Neuronal stem cell (in vitro differentiated cells): Measurements from ENCODE around the gene TNRC18.

Experiments
- DNase-seq: peaks from one replicate; pipeline ENCODE4 v3.0.0-alpha.2; 2013; ENCODE audit warnings: low spot score
- H2AFZ ChIP-seq: one replicate; pipeline ENCODE4 v1.6.1; 2013; ENCODE audit warnings: mild to moderate bottlenecking, low read length, inconsistent platforms
- H2AK5ac ChIP-seq: 2 replicates; pipeline ENCODE4 v1.6.1; 2013; ENCODE audit warnings: low read depth, mild to moderate bottlenecking, inconsistent platforms, low read length, moderate library complexity, mixed read lengths
- H2BK120ac ChIP-seq: 2 replicates; pipeline ENCODE4 v1.6.1; 2013; ENCODE audit warnings: low read depth, mild to moderate bottlenecking, inconsistent platforms, low read length, moderate library complexity, mixed read lengths
- H2BK12ac ChIP-seq: one replicate; pipeline ENCODE4 v1.6.1; 2013; ENCODE audit warnings: low read length, inconsistent platforms
- H2BK15ac ChIP-seq: 2 replicates; pipeline ENCODE4 v1.6.1; 2013; ENCODE audit warnings: mild to moderate bottlenecking, low read length, inconsistent platforms, mixed read lengths
- H2BK5ac ChIP-seq: one replicate; pipeline ENCODE4 v1.6.1; 2013; ENCODE audit warnings: inconsistent platforms, mild to moderate bottlenecking, low read length, moderate library complexity
- H3K14ac ChIP-seq: one replicate; pipeline ENCODE4 v1.6.1; 2013; ENCODE audit warnings: low read length, inconsistent platforms
- H3K18ac ChIP-seq: 2 replicates; pipeline ENCODE4 v1.6.1; 2013; ENCODE audit warnings: low read length, inconsistent platforms
- H3K23ac ChIP-seq: 2 replicates; pipeline ENCODE4 v1.6.1; 2013; ENCODE audit warnings: low read depth, mild to moderate bottlenecking, mixed read lengths, low read length, inconsistent platforms; ENCODE audit not compliant: poor library complexity
- H3K27ac ChIP-seq: replicated peaks from 3 replicates; pipeline ENCODE4 v1.5.1; 2013; ENCODE audit warnings: low read length, inconsistent platforms
- H3K27me3 ChIP-seq, 3 experiments: 2 replicates each; pipeline ENCODE4 v1.6.1; 2013; ENCODE audit warnings: low read length in 3 of 3, mild to moderate bottlenecking in 2 of 3, inconsistent platforms in 1 of 3, low read depth in 1 of 3, mixed read lengths in 1 of 3, moderate library complexity in 1 of 3; ENCODE audit not compliant: control insufficient read depth in 3 of 3, insufficient read depth in 3 of 3
- H3K36me3 ChIP-seq, 2 donors: replicated peaks in 1 of 2; 2 replicates each; pipeline ENCODE4 v1.6.1; 2013; ENCODE audit warnings: low read length in 2 of 2; ENCODE audit not compliant: control insufficient read depth in 2 of 2, insufficient read depth in 2 of 2
- H3K4ac ChIP-seq: 2 replicates; pipeline ENCODE4 v1.6.1; 2013; ENCODE audit warnings: inconsistent platforms, mild to moderate bottlenecking, low read length, moderate library complexity
- H3K4me1 ChIP-seq, 2 donors: 1 replicate in 1 of 2; 2 replicates in 1 of 2; pipeline ENCODE4 v1.6.1; 2013; ENCODE audit warnings: low read length in 2 of 2, low read depth in 1 of 2; ENCODE audit not compliant: control insufficient read depth in 2 of 2, insufficient read depth in 1 of 2
- H3K4me2 ChIP-seq: one replicate; pipeline ENCODE4 v1.6.1; 2013; ENCODE audit warnings: mild to moderate bottlenecking, low read length, inconsistent platforms; ENCODE audit not compliant: insufficient read depth, poor library complexity, severe bottlenecking
- H3K4me3 ChIP-seq, 2 donors: 2 replicates each; pipeline ENCODE4 v1.5.1; 2013; ENCODE audit warnings: low read length in 2 of 2, mild to moderate bottlenecking in 2 of 2, inconsistent platforms in 1 of 2, moderate library complexity in 1 of 2
- H3K79me1 ChIP-seq: one replicate; pipeline ENCODE4 v1.6.1; 2013; ENCODE audit warnings: low read depth, mild to moderate bottlenecking, inconsistent platforms, low read length, moderate library complexity
- H3K9ac ChIP-seq: one replicate; pipeline ENCODE4 v1.6.1; 2013; ENCODE audit warnings: mild to moderate bottlenecking, low read depth, low read length, inconsistent platforms; ENCODE audit not compliant: poor library complexity
- H3K9me3 ChIP-seq, 2 donors: replicated peaks in 1 of 2; 2 replicates each; pipeline versions ENCODE3 to v1.6.1; 2013; ENCODE audit warnings: low read length in 2 of 2, mild to moderate bottlenecking in 2 of 2, inconsistent platforms in 1 of 2, low read depth in 1 of 2, mixed read lengths in 1 of 2, moderate library complexity in 1 of 2; ENCODE audit not compliant: control insufficient read depth in 2 of 2, insufficient read depth in 1 of 2
- H4K8ac ChIP-seq: one replicate; pipeline ENCODE4 v1.6.1; 2013; ENCODE audit warnings: low read depth, mild to moderate bottlenecking, inconsistent platforms, low read length, moderate library complexity
- H4K91ac ChIP-seq: one replicate; pipeline ENCODE4 v1.6.1; 2013; ENCODE audit warnings: low read length, low read depth, mild to moderate bottlenecking, inconsistent platforms; ENCODE audit not compliant: poor library complexity
- WGBS, 2 donors: extraction: QIAGEN DNeasy Blood & Tissue Kit; methylation state at CpG; one replicate each; pipeline ENCODE4 v1.1.7; 2013; ENCODE audit warnings: missing lambda C conversion rate in 2 of 2, mixed read lengths in 1 of 2; ENCODE audit not compliant: insufficient read length in 2 of 2, insufficient replicate concordance in 1 of 2; ENCODE audit errors: extremely low coverage in 2 of 2; 5-methylcytosine and 5-hydroxymethylcytosine counted together

The TNRC18 gene

GRCh38 chr7:5349437-5350173 lies 74.0 kb downstream of the TNRC18 start:
- H3K79me1 ChIP-seq = peaks cover 8% of the 10 kb centered on the region
- H2BK5ac ChIP-seq = no peak overlapping the region
- peaks cover 25 to 83% of the 10 kb centered on the region in 2 donors for H3K36me3 ChIP-seq
- H2BK120ac ChIP-seq = no peak overlapping the region
- H3K9ac ChIP-seq = no peak overlapping the region
- peak overlapping the region; percentile 45 for H3K23ac ChIP-seq
- H3K4me3 ChIP-seq = no peak overlapping the region
- no peak for DNase-seq
- no peak overlapping the region for H2AFZ ChIP-seq
- peaks cover 0 to 42% (median 2%) of the 10 kb centered on the region in 3 experiments for H3K27me3 ChIP-seq
- H2AK5ac ChIP-seq = no peak overlapping the region
- no peak overlapping the region for H4K8ac ChIP-seq
- H3K18ac ChIP-seq = peak overlapping the region; percentile 63
- peaks cover 7 to 18% of the 10 kb centered on the region in 2 donors for H3K9me3 ChIP-seq
- H3K4ac ChIP-seq = peak overlapping the region; percentile 39
- peak overlapping the region; percentile 38 for H3K4me2 ChIP-seq
- no peak overlapping the region for H4K91ac ChIP-seq
- no peak overlapping the region for H3K27ac ChIP-seq
- no peak overlapping the region for H2BK12ac ChIP-seq
- no peak overlapping the region for H2BK15ac ChIP-seq
- peak overlapping the region; percentile 4 for H3K14ac ChIP-seq
- H3K4me1 ChIP-seq = peaks cover 0 to 16% of the 10 kb centered on the region in 2 donors
- WGBS, 2 donors = no CpG with 5 or more reads among the region's 34 CpGs

GRCh38 chr7:5349005-5349380 lies 74.6 kb downstream of the TNRC18 start:
- Histone ChIP-seq H2BK5ac (no peak overlapping the region), H3K23ac (no peak overlapping the region), H2BK120ac (no peak overlapping the region), H3K9me3 (peaks cover 13 to 24% of the 10 kb centered on the region in 2 donors), H3K79me1 (peaks cover 6% of the 10 kb centered on the region), H3K4me2 (no peak overlapping the region), H3K4me1 (peaks cover 0 to 16% of the 10 kb centered on the region in 2 donors), H3K36me3 (peaks cover 27 to 83% of the 10 kb centered on the region in 2 donors), H3K14ac (no peak overlapping the region), H3K4ac (no peak overlapping the region), H2AK5ac (no peak overlapping the region), H4K8ac (no peak overlapping the region), H3K18ac (no peak overlapping the region), H4K91ac (no peak overlapping the region), H3K27ac (no peak overlapping the region), H3K27me3 (peaks cover 0 to 42% (median 2%) of the 10 kb centered on the region in 3 experiments), H3K9ac (peak overlapping the region; percentile 63), H2AFZ (no peak overlapping the region), H2BK12ac (no peak overlapping the region), H3K4me3 (no peak overlapping the region), H2BK15ac (no peak overlapping the region)
- DNase-seq = no peak
- no CpG with 5 or more reads among the region's 17 CpGs for WGBS, 2 donors

GRCh38 chr7:5348134-5349004 lies 75.3 kb downstream of the TNRC18 start:
- H4K8ac ChIP-seq = no peak overlapping the region
- peaks cover 29 to 83% of the 10 kb centered on the region in 2 donors for H3K36me3 ChIP-seq
- H3K23ac ChIP-seq = no peak overlapping the region
- H3K9ac ChIP-seq = no peak overlapping the region
- no peak overlapping the region for H2BK120ac ChIP-seq
- H2BK12ac ChIP-seq = no peak overlapping the region
- H3K27ac ChIP-seq = no peak overlapping the region
- H3K4me2 ChIP-seq = no peak overlapping the region
- H3K79me1 ChIP-seq = peaks cover 6% of the 10 kb centered on the region
- no peak overlapping the region for H3K14ac ChIP-seq
- H2AK5ac ChIP-seq = no peak overlapping the region
- no peak overlapping the region for H2BK15ac ChIP-seq
- no peak overlapping the region for H2AFZ ChIP-seq
- peaks cover 0 to 41% (median 2%) of the 10 kb centered on the region in 3 experiments for H3K27me3 ChIP-seq
- WGBS, 2 donors = no CpG with 5 or more reads among the region's 21 CpGs
- no peak overlapping the region for H3K4ac ChIP-seq
- peak overlapping the region; percentile 54 for H3K18ac ChIP-seq
- H3K4me1 ChIP-seq = peaks cover 0 to 16% of the 10 kb centered on the region in 2 donors
- H3K4me3 ChIP-seq = no peak overlapping the region
- no peak overlapping the region for H4K91ac ChIP-seq
- peaks cover 19 to 25% of the 10 kb centered on the region in 2 donors for H3K9me3 ChIP-seq
- no peak for DNase-seq
- H2BK5ac ChIP-seq = no peak overlapping the region

GRCh38 chr7:5345671-5346070 lies 78.0 kb downstream of the TNRC18 start:
- Histone ChIP-seq H2BK12ac (no peak overlapping the region), H3K9me3 (peaks cover 16 to 37% of the 10 kb centered on the region in 2 donors), H2AFZ (no peak overlapping the region), H3K4me2 (no peak overlapping the region), H3K4ac (no peak overlapping the region), H3K4me1 (peaks cover 0 to 11% of the 10 kb centered on the region in 2 donors), H2BK5ac (peak overlapping the region; percentile 19), H2AK5ac (no peak overlapping the region), H3K36me3 (peaks cover 27 to 78% of the 10 kb centered on the region in 2 donors), H3K18ac (peak overlapping the region; percentile 5), H2BK15ac (no peak overlapping the region), H4K91ac (no peak overlapping the region), H3K9ac (peak overlapping the region; percentile 60), H3K23ac (peak overlapping the region; percentile 43), H3K79me1 (peaks cover 6% of the 10 kb centered on the region), H3K27me3 (peaks cover 0 to 17% (median 2%) of the 10 kb centered on the region in 3 experiments), H3K27ac (no peak overlapping the region), H3K4me3 (no peak overlapping the region), H4K8ac (no peak overlapping the region), H3K14ac (no peak overlapping the region), H2BK120ac (no peak overlapping the region)
- no peak for DNase-seq
- no CpG with 5 or more reads among the region's 21 CpGs for WGBS, 2 donors
